PC-3 (cell line): ENCODE results near the gene SNX5. TPM values are rescaled to one million over a fixed set of nuclear protein-coding genes. Genes with fewer than 3 reads are reported as not detected.

Source experiments
- ATAC-seq: fragments of 200-7000 bp; cut with Tn5 transposase; 2 replicates; pipeline ENCODE4 v1.9.1; 2020; ENCODE audit warnings: mild to moderate bottlenecking, moderate library complexity
- BruUV-seq: library from RNA; stranded (reverse); fragments of 400-500 nt; replicated peaks from 2 replicates; lab custom pipeline; 2021; lab: Mats Ljungman, UMichigan
- CTCF ChIA-PET: fragments of 300-600 bp; sonication (Branson Sonifier 250); formaldehyde crosslinking; loops from one replicate; lab custom pipeline; 2022; ENCODE audit warnings: antibody characterized with exemption; lab: Charles Lee
- POLR2A ChIA-PET: fragments of 300-600 bp; sonication (Branson Sonifier 250); formaldehyde crosslinking; loops from one replicate; lab custom pipeline; 2022; ENCODE audit warnings: antibody characterized with exemption; ENCODE audit not compliant: unreplicated experiment; lab: Charles Lee
- DNase-seq: peaks from one replicate; pipeline ENCODE4 v3.0.0-alpha.2; 2015
- H2AFZ ChIP-seq: fragments of 300-600 bp; sonication (generic); 2 replicates; pipeline ENCODE4 v1.6.0; 2016; ENCODE audit warnings: antibody characterized with exemption, low read length
- H3F3A ChIP-seq: fragments of 300-600 bp; sonication (generic); one replicate; pipeline ENCODE4 v1.6.0; 2017; ENCODE audit warnings: antibody characterized with exemption, low read length, control low read depth, mild to moderate bottlenecking; ENCODE audit not compliant: unreplicated experiment
- H3K27ac ChIP-seq: fragments of 300-600 bp; sonication (generic); 2 replicates; pipeline ENCODE4 v1.5.1; 2016; ENCODE audit warnings: mild to moderate bottlenecking, low read length
- H3K27me3 ChIP-seq: fragments of 300-600 bp; sonication (generic); 2 replicates; pipeline ENCODE4 v1.6.1; 2016; ENCODE audit warnings: low read length, mixed read lengths
- H3K36me3 ChIP-seq: fragments of 300-600 bp; sonication (generic); 2 replicates; pipeline ENCODE4 v1.6.1; 2016; ENCODE audit warnings: low read depth, mixed run types, low read length, mixed read lengths
- H3K4me1 ChIP-seq: fragments of 300-600 bp; sonication (generic); 2 replicates; pipeline ENCODE4 v1.5.1; 2016; ENCODE audit warnings: low read length; ENCODE audit not compliant: insufficient read depth
- H3K4me2 ChIP-seq: fragments of 300-600 bp; sonication (generic); 2 replicates; pipeline ENCODE4 v1.6.0; 2016; ENCODE audit warnings: low read length
- H3K4me3 ChIP-seq: fragments of 300-600 bp; sonication (generic); 2 replicates; pipeline ENCODE4 v1.5.1; 2016; ENCODE audit warnings: mild to moderate bottlenecking, low read length, mixed read lengths
- H3K79me2 ChIP-seq: fragments of 300-600 bp; sonication (generic); 2 replicates; pipeline ENCODE4 v1.6.1; 2017; ENCODE audit warnings: low read length, mixed read lengths
- H3K9ac ChIP-seq: fragments of 300-600 bp; sonication (generic); 2 replicates; pipeline ENCODE4 v1.6.0; 2016; ENCODE audit warnings: mild to moderate bottlenecking, low read length
- H3K9me2 ChIP-seq: fragments of 300-600 bp; sonication (generic); replicated peaks from 2 replicates; pipeline ENCODE4 v1.6.1; 2016; ENCODE audit warnings: mixed run types, low read length, mixed read lengths
- H3K9me3 ChIP-seq: fragments of 300-600 bp; sonication (generic); 2 replicates; pipeline ENCODE4 v1.6.1; 2016; ENCODE audit warnings: low read length, mixed read lengths
- H4K20me1 ChIP-seq: fragments of 300-600 bp; sonication (generic); 2 replicates; pipeline ENCODE4 v1.6.1; 2016; ENCODE audit warnings: low read length, mixed read lengths
- EZH2 ChIP-seq: fragments of 300-600 bp; sonication (generic); IDR thresholded peaks from one replicate; pipeline ENCODE4 v1.6.1; 2017; ENCODE audit warnings: antibody characterized with exemption, mild to moderate bottlenecking, low read length; ENCODE audit not compliant: unreplicated experiment
- EZH2phosphoT487 ChIP-seq: fragments of 300-600 bp; sonication (generic); IDR thresholded peaks from 2 replicates; pipeline ENCODE4 v1.6.1; 2018; ENCODE audit warnings: mild to moderate bottlenecking, antibody characterized with exemption, low read length, borderline replicate concordance
- intact Hi-C: fragments of 100-400 bp; cut with micrococcal nuclease; formaldehyde crosslinking; loops from 2 replicates; pipeline ENCODE4 v1.9.0; 2023
- total RNA-seq: library from RNA; depleted of rRNA; stranded (reverse); fragments of >200 nt; gene quantifications from 2 replicates; pipeline ENCODE4 v1.2.3, GENCODE V29; 2014
- TF ChIP-seq, protein P1 (sequence below): fragments of 300-600 bp; sonication (generic); conservative IDR thresholded peaks from 2 replicates; pipeline ENCODE4 v1.5.1; 2017; ENCODE audit warnings: antibody characterized with exemption, low read depth, mild to moderate bottlenecking, low read length

The SNX5 gene
- total RNA-seq, 1 experiment from 2014 or later: 159 TPM

DNA sequence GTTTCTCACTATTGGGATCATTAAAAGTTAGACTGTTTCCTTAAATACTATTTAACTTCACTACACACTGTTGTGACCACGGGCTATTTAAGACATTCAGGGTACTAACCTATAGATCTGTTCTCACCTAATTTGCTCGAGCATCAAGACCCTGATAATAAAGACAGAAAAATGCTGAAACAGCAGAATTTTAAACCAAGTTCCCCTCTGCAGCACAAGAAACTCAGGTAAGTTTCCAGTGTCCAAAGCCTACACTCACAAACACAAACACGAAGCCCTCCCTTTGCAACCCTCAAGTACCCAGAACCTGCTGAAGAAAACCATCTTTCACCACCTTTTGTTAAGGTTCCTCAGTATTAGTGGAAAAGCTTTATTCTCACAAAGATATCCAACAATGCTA lies 4.0 kb downstream of the SNX5 start:
- Histone ChIP-seq H3K4me1 (peaks cover 44% of the 10 kb centered on the region), H4K20me1 (peaks cover 73% of the 10 kb centered on the region), H3K36me3 (peaks cover 59% of the 10 kb centered on the region), H2AFZ (no peak overlapping the region), H3K4me3 (peak overlapping the region; percentile 74), H3K27me3 (no peaks in the 10 kb centered on the region), H3K9ac (no peak overlapping the region), H3K9me2 (no peaks in the 10 kb centered on the region), H3K9me3 (no peaks in the 10 kb centered on the region), H3K4me2 (peak overlapping the region; percentile 89), H3K79me2 (peaks cover 98% of the 10 kb centered on the region), H3K27ac (no peak overlapping the region), H3F3A (no peaks in the 10 kb centered on the region)
- ATAC-seq (no peak), DNase-seq (no peak)
- no TSS peak for BruUV-seq
- TF ChIP-seq, protein P1, sequence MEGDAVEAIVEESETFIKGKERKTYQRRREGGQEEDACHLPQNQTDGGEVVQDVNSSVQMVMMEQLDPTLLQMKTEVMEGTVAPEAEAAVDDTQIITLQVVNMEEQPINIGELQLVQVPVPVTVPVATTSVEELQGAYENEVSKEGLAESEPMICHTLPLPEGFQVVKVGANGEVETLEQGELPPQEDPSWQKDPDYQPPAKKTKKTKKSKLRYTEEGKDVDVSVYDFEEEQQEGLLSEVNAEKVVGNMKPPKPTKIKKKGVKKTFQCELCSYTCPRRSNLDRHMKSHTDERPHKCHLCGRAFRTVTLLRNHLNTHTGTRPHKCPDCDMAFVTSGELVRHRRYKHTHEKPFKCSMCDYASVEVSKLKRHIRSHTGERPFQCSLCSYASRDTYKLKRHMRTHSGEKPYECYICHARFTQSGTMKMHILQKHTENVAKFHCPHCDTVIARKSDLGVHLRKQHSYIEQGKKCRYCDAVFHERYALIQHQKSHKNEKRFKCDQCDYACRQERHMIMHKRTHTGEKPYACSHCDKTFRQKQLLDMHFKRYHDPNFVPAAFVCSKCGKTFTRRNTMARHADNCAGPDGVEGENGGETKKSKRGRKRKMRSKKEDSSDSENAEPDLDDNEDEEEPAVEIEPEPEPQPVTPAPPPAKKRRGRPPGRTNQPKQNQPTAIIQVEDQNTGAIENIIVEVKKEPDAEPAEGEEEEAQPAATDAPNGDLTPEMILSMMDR: no peak
- no peak for TF ChIP-seq EZH2phosphoT487
- no peak for TF ChIP-seq EZH2
- intact Hi-C loops: loop anchor here (10.0 kb wide), 1 partner anchor 320 kb away; the partner anchor contains the start of gene ZNF133
- ChIA-PET CTCF (no interaction called here), POLR2A (interaction anchor here (0.6 kb wide), 1 partner anchor 394 kb away, joined by 3 read pairs; no protein-coding TSS in a partner anchor)

- Histone ChIP-seq H3K9me2 (no peaks in the 10 kb centered on the region), H3K36me3 (peaks cover 59% of the 10 kb centered on the region), H3K79me2 (peaks cover 98% of the 10 kb centered on the region), H3K4me3 (peak overlapping the region; percentile 26), H3K27me3 (no peaks in the 10 kb centered on the region), H2AFZ (no peak overlapping the region), H3K4me2 (peak overlapping the region; percentile 89), H3K4me1 (peaks cover 49% of the 10 kb centered on the region), H3K9me3 (no peaks in the 10 kb centered on the region), H3K27ac (no peak overlapping the region), H3F3A (no peaks in the 10 kb centered on the region), H3K9ac (no peak overlapping the region), H4K20me1 (peaks cover 79% of the 10 kb centered on the region)
- intact Hi-C loops: loop anchor here (10.0 kb wide), 1 partner anchor 321 kb away; the partner anchor contains the start of gene ZNF133
- POLR2A ChIA-PET: no interaction called here
- no TSS peak for BruUV-seq
- DNase-seq (no peak), ATAC-seq (no peak)
- CTCF ChIA-PET: interaction anchor here (0.5 kb wide), 1 partner anchor 227 kb away, joined by 3 read pairs; no protein-coding TSS in a partner anchor
- no peak for TF ChIP-seq EZH2phosphoT487
- TF ChIP-seq EZH2: no peak
- TF ChIP-seq, protein P1: no peak
Observed at GRCh38 chr20:17964073-17964472, 4.5 kb downstream of the SNX5 start.

- DNase-seq (no peak), ATAC-seq (no peak)
- peaks cover 86% of the 10 kb centered on the region for H4K20me1 ChIP-seq
- no peak overlapping the region for H3K27ac ChIP-seq
- H3K9me3 ChIP-seq: no peaks in the 10 kb centered on the region
- no peak overlapping the region for H3K9ac ChIP-seq
- H2AFZ ChIP-seq: no peak overlapping the region
- POLR2A ChIA-PET: interaction anchor here (0.6 to 0.7 kb wide), 2 partner anchors 30 to 281 kb away, joined by 3 to 8 read pairs; no protein-coding TSS in a partner anchor
- CTCF ChIA-PET: no interaction called here
- peaks cover 53% of the 10 kb centered on the region for H3K4me1 ChIP-seq
- no peaks in the 10 kb centered on the region for H3K27me3 ChIP-seq
- peak overlapping the region; percentile 13; the same call in 1 of the 2 replicates for H3K4me2 ChIP-seq
- H3F3A ChIP-seq: no peaks in the 10 kb centered on the region
- intact Hi-C loops: loop anchor here (10.0 kb wide), 1 partner anchor 321 kb away; the partner anchor contains the start of gene ZNF133
- H3K4me3 ChIP-seq: no peak overlapping the region
- H3K9me2 ChIP-seq: no peaks in the 10 kb centered on the region
- peaks cover 59% of the 10 kb centered on the region for H3K36me3 ChIP-seq
- TF ChIP-seq, protein P1: no peak
- no peak for TF ChIP-seq EZH2phosphoT487
- TF ChIP-seq EZH2: no peak
- H3K79me2 ChIP-seq: peaks cover 100% of the 10 kb centered on the region
- BruUV-seq: no TSS peak
Observed at GRCh38 chr20:17963114-17963897, 5.3 kb downstream of the SNX5 start.
